LHCN-M2 (cell line): Measurements from ENCODE around the gene WDR17. TPM values are rescaled to one million over a fixed set of nuclear protein-coding genes. Genes with fewer than 3 reads are reported as not detected.

Experiments
- DNase-seq: peaks from one replicate; pipeline ENCODE4 v3.0.0-alpha.2; 2012; ENCODE audit warnings: low read depth
- total RNA-seq: library from RNA; depleted of rRNA; stranded (reverse); fragments of >200 nt; gene quantifications from 2 replicates; pipeline ENCODE4 v1.2.3, GENCODE V29; 2014

The WDR17 gene
- total RNA-seq, 1 experiment from 2014 or later, result 0.11 TPM

DNA sequence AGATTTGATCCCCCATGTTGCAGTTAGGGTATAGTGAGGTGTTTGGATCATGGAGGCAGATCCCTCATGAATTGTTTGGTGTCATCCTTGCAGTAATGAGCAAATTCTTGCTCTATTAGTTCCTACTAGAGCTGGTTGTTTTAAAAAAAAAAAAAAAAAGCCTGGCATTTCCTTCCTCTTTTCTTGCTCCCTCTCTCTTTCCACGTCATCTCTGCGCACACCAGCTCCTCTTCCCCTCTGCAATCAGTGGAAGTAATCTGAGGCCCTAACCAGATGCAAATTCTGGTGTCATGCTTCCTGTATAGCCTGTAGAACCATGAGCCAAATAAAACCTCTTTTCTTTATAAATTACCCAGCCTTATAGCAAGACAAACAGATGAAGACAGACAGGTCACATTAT, 24.5 kb downstream of the WDR17 start:
- DNase-seq, result no peak

DNA sequence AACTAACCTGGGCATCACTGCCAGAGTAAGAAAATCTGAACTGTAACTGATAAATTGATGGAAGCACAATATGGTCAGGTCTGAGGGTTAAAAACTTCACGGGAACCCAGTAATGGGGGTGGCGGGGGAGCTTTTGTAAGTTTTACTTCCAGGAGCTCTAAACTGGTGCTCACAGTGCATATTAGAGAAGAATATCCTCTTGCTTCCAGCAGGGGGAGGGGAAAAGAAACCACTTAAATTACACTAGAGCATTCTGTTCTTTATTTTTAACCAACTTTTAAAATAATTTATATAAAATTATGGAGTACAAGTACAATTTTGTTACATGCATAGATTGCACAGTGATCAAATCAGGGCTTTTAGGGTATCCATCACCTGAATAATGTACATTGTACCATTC, 33.7 kb downstream of the WDR17 start:
- no peak for DNase-seq

DNA sequence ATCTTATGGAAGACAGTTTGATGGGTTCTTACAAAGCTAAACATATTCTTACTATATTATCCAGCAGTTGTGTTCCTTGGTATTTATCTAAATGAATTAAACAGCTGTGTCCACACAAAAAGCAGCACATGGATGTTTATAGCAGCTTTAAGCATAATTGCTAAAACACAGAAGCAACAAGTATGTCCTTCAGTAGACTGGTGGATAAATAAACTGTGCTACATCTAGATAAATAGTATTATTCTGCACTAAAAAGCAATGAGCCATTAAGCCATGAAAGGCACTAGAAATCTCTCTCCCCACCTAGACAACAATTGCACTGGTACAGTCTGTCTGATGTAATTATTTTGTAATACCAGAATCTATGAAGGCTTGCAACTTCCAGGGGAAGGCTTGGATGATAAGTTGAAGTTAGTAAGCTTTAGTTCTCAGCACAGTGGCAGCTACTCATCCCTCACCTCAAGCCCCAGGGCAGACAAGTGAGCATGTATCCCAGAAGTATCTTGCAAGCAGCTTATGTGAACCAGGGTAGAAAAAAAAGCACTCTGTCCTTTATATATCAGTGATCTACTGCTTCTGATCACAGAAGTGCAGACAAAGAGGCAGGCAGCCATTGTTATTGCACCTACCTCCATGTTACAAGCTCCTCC, 36.9 kb downstream of the WDR17 start:
- DNase-seq, result no peak

DNA sequence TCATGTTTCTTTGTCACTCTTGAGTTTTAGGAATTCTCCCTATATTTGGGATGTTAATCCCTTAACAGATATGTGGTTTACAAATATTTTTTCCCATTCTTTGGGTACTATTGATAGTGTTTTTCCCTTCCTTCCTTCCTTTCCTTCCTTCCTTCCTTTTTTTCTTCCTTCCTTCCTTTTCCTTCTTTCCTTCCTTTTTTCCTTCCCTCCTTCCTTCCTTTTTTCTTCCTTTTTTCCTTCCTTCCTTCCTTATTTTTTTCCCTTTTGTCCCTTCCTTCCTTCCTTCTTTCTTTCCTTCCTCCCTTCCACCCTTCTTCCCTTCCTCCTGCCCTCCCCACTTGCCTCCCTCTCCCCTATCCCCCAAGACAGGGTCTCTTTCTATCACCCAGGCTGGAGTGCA, 42.1 kb downstream of the WDR17 start:
- no peak for DNase-seq

DNA sequence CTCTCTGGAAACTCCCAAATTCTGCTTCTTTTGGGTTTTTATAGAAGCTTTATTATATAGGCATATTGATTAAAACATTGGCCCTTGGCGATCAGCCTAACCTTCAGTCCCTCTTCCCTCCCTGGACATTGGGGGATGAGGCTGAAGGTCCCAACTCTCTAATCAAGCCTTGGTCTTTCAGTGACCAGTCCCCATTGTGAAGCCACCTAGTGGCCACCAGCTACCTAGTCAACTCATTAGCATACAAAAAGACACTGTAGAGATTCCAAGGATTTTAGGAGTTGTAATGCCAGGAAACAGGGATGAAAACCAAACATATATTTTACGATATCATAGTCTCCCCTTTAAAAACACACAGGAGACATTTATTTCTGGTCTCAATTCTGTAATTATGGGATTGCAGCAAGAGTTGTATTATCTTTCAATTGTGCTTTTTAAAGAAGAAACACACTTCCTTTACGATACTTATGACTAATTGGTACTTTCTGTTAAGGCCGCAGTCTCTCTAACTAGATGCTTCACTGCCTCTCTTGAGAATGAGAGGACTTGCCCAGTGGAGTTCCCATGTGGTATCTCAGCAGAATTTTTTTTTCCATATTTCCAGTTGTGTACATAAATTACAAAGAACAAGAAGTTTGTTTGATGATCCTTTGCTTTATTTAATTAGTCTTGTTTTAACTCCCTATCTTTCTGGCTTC, 58.2 kb downstream of the WDR17 start:
- DNase-seq, result peak; percentile 29

DNA sequence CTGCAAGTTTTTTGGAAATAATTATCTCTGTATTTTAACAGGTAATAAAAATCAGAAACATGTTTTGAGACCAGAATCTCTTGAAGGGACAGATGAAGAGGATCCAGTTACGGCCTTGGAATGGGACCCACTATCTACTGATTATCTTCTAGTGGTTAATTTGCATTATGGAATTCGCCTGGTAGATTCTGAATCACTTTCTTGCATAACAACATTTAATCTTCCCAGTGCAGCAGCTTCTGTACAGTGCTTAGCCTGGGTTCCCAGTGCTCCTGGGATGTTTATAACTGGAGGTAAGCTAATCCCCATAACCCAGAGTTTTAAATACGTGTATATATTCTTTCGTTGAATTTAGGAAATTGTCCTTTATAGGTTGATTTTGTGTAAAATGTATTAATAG, 59.4 kb downstream of the WDR17 start:
- no peak for DNase-seq

DNA sequence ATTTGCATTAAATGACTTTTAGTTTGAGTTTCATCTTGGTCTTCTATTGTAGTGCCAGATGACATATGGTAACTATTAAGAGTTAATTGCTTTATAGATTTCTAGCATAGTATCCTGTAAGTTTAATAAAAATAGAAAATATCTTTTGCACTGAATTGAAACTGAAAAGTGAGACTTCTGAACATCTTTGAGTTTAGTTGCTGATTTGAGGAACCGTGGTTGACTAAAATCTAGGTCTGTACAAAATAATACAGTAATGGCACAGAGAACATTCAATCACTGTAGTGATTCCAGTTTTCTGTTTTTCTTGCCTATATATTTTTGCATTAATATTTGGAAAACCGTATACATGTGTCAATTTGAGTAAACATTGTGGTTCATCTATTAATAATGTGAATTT, 69.0 kb downstream of the WDR17 start:
- no peak for DNase-seq

DNA sequence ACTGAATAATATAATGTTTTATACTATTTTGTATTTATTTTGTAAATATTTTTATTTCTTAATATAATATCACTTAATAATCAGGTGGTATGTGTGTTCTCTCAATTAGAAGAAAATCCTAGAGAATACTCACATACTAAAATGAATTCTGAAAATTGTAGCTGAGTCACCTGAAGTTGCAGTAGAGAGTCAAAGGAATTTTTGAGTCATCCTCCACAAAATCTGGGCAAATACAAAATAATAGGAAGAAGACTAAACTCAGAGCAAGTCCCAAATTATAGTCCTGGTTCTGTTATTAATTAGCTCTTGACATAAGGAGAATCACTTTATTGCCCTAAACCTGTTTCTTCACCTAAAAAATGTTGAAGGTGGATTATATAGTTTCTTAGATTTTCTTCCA, 72.0 kb downstream of the WDR17 start:
- peak; percentile 52 for DNase-seq

DNA sequence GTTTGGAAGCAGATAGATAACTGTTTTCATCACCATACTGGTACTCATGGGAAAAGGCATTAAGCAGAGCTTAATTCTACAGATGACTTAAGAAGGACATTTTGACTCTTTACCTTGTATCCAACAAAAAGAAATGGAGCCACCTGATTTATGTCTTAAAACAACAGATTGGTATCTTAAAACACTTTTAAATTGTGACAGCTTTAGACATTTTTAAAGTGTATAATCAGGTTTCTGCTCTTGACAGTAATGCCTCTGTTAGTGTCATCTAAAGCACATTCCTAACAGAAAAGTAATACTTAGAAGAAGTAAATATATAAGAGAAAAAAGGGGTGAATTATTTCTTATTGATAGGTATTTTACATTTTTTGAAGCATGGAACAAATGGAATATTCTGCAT, 73.9 kb downstream of the WDR17 start:
- no peak for DNase-seq

DNA sequence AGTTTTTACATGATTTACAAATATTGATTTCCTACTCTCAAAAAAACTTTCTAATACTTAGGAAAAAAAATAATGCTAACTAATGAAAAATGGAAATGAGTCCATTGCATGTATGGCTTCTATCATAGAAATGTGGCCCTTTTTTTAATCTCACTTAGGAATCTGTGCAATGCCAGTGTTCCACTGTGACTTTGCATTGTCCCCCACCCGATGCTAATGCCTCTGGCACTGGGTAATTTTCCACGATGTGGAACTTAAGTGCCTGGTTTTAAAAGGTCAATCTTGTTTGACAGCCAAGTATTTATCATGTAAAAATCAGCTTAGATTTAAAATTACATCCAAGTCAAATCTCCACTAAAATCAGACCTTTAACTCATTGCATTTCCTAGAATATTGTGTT, 76.6 kb downstream of the WDR17 start:
- no peak for DNase-seq

DNA sequence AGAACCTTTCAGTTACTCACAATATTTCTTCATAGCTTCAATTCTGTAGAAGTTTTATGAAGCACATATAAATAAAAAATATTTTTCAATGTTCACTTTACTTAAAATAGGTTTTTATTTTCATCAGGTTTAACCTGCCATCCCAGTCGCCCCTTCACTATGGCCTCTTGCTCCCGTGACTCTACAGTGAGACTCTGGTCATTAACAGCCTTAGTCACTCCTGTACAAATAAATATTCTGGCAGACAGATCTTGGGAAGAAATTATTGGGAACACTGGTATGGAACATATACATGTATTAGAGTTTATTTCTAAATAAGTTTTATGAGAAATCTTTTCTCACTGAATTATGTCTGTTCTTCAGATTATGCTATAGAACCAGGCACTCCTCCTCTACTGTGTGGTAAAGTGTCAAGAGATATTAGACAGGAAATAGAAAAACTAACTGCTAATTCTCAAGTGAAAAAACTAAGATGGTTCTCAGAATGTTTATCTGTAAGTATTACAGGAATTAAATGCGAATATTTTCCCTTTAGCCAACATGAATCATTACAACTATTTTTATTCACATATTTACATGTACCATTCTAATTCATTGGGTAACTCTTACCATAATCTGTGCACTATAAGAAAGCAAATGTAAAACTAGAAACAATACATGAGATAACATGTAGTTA, 84.2 kb downstream of the WDR17 start:
- no peak for DNase-seq

DNA sequence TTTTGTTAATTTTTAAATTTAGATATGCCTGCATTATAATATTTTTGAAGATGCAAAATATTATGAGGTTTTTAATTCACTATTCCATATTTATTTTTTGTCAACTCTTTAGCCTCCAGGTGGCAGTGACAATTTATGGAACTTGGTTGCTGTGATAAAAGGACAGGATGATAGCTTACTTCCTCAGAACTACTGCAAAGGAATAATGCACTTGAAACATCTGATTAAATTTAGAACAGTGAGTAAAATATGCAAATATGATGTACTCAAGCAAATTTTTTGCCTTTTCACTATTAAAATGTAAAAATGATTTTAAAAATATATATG, 84.7 kb downstream of the WDR17 start:
- peak; percentile 58 for DNase-seq

DNA sequence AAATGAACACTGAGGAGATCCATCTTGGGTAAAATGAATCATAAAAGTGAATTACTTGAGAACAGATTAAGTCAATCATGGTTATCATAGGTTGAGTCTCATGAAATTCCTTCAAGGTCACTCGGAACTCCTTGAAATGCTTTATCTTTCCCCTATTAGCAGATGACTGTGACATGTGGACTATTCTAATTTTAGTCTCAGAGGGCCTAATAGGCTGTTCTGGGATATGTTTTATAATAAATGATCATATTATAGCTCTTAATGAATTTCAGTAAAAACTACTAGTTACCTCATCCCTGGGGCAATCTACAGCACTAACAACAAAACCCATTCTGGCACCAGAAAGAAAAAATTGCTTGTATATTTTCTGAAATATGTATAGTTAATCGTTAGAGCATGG, 85.1 kb downstream of the WDR17 start:
- no peak for DNase-seq

DNA sequence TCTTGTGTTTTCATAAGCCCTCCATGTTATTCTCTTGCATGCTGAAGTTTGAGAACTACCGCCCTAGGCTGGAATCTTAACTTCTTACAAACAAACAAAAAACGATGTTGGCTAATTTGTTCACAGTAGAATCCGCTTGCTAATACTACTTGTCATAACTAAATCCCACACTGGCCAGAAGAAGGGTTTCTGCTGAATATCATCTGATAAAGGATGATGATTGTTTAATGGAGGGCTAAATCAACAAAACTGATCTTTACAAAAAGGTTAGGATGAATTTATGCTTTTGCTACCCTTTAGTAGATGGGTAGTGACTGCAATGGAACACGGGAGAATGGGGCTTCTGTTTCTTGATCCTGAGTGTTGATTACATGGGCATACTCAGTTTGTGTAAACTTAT, 87.5 kb downstream of the WDR17 start:
- DNase-seq, result no peak

DNA sequence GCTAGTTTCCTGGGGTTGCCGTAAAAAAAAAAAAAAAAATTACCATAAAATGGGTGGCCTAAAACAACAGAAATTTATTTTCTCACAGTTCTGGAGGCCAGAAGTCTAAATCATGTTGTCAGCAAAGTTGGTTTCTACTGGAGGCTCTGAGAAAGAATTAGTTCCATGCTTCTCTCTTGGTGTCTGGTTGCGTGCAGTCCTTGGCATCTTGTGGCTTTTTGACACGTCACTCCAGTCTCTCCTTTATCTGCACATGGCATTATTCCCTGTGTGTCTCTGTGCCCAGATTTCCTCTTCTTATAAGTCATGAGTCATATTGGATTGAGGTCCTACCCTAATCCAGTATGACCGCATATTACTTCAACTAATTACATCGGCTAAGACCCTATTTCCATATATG, 91.0 kb downstream of the WDR17 start:
- DNase-seq, result peak; percentile 97

DNA sequence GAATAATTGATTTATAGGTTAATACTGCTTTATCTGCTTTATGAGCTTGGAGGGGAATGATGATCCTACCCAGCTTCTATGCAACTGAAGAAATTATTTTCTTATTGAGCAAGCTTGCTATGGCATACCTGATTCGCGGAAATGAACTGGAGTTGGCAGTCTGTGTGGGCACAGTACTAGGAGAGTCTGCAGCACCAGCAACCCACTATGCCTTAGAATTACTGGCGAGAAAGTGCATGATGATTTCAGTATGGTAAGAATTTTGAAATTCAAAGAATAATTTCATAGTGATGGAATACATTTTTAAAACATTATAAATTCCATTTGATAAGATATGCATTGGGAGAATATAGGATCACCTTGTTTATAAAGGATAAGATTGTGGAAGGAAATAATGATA, 97.4 kb downstream of the WDR17 start:
- no peak for DNase-seq

DNA sequence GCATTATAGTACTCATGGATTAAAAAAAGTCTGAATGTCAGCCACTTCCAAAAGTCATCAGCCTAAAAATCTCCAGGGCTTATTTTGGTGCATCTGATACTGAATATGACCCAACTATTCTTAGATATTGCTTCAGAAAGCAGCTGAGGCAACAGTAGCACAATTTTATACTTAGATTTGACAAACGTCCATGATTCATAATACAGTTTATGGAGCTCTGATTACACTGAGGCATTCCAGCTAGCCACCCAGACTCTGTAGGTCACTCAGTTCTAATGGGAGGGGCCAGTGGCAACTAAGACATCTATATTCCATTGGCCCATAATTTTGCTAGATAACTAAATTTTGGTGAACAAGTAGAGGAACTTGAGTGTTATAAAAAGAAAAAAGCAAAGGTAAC, 119.4 kb downstream of the WDR17 start:
- peak; percentile 93 for DNase-seq

DNA sequence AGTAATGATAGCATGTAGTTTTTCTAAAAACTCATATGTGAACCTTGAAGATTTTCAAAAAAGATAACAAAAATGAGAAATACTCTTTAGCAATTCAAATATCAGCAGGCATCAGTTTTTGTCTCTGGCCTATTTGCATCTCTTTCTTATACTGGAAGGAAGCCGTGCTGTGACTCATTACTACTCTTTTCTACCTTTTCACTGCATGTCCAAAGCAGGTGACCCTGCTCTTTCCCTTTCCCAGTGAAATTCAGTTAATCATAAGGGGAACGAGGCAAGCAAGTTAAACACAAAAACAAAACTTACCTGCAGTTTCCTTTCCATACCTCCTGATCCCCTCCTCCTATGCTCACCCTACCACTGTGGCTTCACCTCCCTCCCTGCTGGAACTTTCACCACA, 120.4 kb downstream of the WDR17 start:
- DNase-seq, result no peak

DNA sequence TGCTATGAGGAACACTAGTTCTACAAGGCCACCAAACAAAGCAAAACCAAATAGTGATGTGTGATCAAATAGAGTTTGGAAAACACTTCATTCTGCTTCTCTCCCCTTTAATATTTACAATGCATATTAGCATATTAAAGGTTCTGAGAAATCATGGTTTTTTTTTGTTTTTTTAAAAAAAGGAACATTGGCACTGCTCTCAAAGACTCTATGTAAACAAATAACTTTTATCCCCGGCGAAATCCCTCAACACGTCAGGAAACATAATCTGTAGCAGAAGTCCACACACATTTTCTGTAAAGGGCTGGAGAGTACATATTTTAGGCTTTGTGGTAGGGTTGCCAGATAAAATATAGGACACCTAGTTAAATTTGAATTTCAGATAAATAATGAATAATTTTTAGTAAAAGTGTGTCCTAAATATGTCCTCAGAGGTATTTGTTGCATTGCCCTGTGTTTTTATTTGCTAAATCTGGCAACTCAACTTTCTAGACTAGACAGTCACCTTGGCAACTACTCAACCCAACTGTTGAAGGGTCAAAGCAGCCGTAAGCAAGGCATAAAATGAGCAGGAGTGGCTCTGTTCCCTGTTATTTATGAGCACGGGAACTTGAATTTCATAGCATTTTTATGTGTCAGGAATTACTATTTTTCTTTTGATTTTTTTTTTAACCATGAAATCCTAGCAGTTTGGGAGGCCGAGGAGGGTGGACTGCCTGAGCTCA, 121.2 kb downstream of the WDR17 start:
- peak; percentile 62 for DNase-seq

DNA sequence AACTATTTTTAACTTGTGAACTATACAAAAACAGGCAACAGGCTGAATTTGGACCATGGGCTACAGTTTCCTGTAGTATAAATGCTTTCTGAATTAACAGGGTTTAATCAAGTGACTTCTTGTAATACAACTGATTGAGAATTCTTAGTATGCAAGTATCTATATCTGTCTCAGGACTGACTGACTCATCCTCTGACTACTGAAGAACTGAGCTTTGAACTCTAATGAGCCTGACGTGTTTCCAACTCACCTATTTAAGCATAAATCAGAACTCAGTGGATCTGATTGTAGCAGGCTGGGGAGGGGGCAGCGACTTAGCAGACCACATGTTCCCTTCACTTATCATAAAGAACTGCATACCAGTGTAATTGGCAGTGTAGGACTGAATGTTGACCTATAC, 122.0 kb downstream of the WDR17 start:
- DNase-seq, result peak; percentile 48

DNA sequence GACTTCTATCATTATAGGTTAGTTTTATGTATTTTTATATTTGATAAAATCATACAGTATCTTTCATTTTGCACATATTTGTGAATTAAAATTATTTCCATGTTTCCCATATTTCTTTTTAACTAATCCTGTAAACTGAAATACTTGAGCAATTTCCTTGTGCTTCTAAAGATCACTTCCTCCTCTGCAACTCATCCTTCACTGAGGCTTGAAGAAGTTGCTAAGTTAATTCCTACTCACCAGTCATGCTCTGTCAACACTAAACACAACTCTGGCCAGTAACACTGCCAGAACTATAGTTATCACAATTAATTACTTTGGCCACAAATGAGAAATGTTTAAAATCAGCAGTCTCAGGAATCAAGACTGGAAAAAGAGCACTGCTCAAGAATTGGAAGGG, 123.0 kb downstream of the WDR17 start:
- no peak for DNase-seq
